ENCODE results near the gene AP1G2. TPM values are rescaled to one million over a fixed set of nuclear protein-coding genes. Genes with fewer than 3 reads are reported as not detected.

AP1G2 gene
- total and polyA plus RNA-seq, 2 of the 13 experiments (the other 11 are each of a cell fraction or from before 2014, with no cell fraction given): 96.9 to 611 TPM

- TF ChIP-seq ZNF687 (CRISPR knock-in tag; IDR thresholded peaks at IDR 0.05): peak; percentile 97
- TF ChIP-seq NCOA5 (CRISPR knock-in tag; IDR thresholded peaks at IDR 0.05): no peak
- TF ChIP-seq ZNF263 (CRISPR knock-in tag; IDR thresholded peaks at IDR 0.05): peak; percentile 92
- no peak for TF ChIP-seq GPBP1L1 (CRISPR knock-in tag; IDR thresholded peaks at IDR 0.05)
- TF ChIP-seq POLR2AphosphoS5 (IDR thresholded peaks at IDR 0.05; ENCODE audit: low read depth, low read length): peak; percentile 99
- TF ChIP-seq ZNF543 (CRISPR knock-in tag; IDR thresholded peaks at IDR 0.05): peak; percentile 99
- peak; percentile 82 for TF ChIP-seq HIC2 (CRISPR knock-in tag; IDR thresholded peaks at IDR 0.05; ENCODE audit: low read depth)
- peak; percentile 98 for TF ChIP-seq KLF9 (CRISPR knock-in tag; IDR thresholded peaks at IDR 0.05; ENCODE audit: low read depth)
- TF ChIP-seq ZBTB25 (CRISPR knock-in tag; IDR thresholded peaks at IDR 0.05): peak; percentile 96
- 0 out of 2 replicates have a peak, but pooled peaks have one; percentile 68 for TF ChIP-seq TFDP2 (CRISPR knock-in tag; IDR thresholded peaks at IDR 0.05)
- no peak; the same call in 1 of the 2 replicates for TF ChIP-seq ESRRA (CRISPR knock-in tag; IDR thresholded peaks at IDR 0.05; ENCODE audit: low read depth)
- TF ChIP-seq ATF5 (CRISPR knock-in tag; IDR thresholded peaks at IDR 0.05; ENCODE audit: low read depth): no peak
- TF ChIP-seq SP140L (CRISPR knock-in tag; IDR thresholded peaks at IDR 0.05; ENCODE audit: borderline replicate concordance): no peak
These were observed at the start of gene AP1G2 (continued) for GRCh38 chr14:23567186-23568020.
